A673 (cell line): ENCODE data around the gene CEND1. TPM values are rescaled to one million over a fixed set of nuclear protein-coding genes. Genes with fewer than 3 reads are reported as not detected.

Experiments used
- BruUV-seq: library from RNA; stranded (reverse); fragments of 400-500 nt; replicated peaks from 2 replicates; lab custom pipeline; 2021; lab: Mats Ljungman, UMichigan
- CTCF ChIA-PET: fragments of 300-600 bp; sonication (Branson Sonifier 250); formaldehyde crosslinking; loops from one replicate; lab custom pipeline; 2022; ENCODE audit warnings: antibody characterized with exemption; lab: Charles Lee
- POLR2A ChIA-PET: fragments of 300-600 bp; sonication (Branson Sonifier 250); formaldehyde crosslinking; loops from one replicate; lab custom pipeline; 2022; ENCODE audit warnings: antibody characterized with exemption; ENCODE audit not compliant: low non-redundant PET; lab: Charles Lee
- DNase-seq: peaks from one replicate; pipeline ENCODE4 v3.0.0-alpha.2; 2015; ENCODE audit warnings: low spot score
- H3K27ac ChIP-seq: fragments of 200-600 bp; sonication (generic); 2 replicates; pipeline ENCODE4 v1.5.1; 2016; ENCODE audit warnings: mixed run types, low read depth, mild to moderate bottlenecking, mixed read lengths, antibody characterized with exemption, low read length; ENCODE audit not compliant: poor library complexity, severe bottlenecking
- H3K27me3 ChIP-seq: fragments of 200-600 bp; sonication (generic); replicated peaks from 2 replicates; pipeline ENCODE4 v1.6.1; 2017; ENCODE audit warnings: mixed run types, low read depth, mild to moderate bottlenecking, mixed read lengths, antibody characterized with exemption, low read length; ENCODE audit not compliant: insufficient read depth, poor library complexity
- H3K36me3 ChIP-seq: fragments of 200-600 bp; sonication (generic); 2 replicates; pipeline ENCODE4 v1.6.1; 2016; ENCODE audit warnings: mixed run types, mild to moderate bottlenecking, mixed read lengths, antibody characterized with exemption, low read length; ENCODE audit not compliant: insufficient read depth, poor library complexity, severe bottlenecking
- H3K4me1 ChIP-seq: fragments of 200-600 bp; sonication (generic); 2 replicates; pipeline ENCODE4 v1.6.1; 2017; ENCODE audit warnings: mixed run types, mild to moderate bottlenecking, mixed read lengths, antibody characterized with exemption, low read length; ENCODE audit not compliant: insufficient read depth, poor library complexity, severe bottlenecking
- H3K4me3 ChIP-seq: fragments of 200-600 bp; sonication (generic); 2 replicates; pipeline ENCODE4 v1.5.1; 2016; ENCODE audit warnings: low read depth, mixed run types, mild to moderate bottlenecking, mixed read lengths, low read length; ENCODE audit not compliant: poor library complexity, severe bottlenecking
- H3K9me3 ChIP-seq: fragments of 200-600 bp; sonication (generic); 2 replicates; pipeline ENCODE4 v1.6.1; 2016; ENCODE audit warnings: mixed run types, low read depth, mild to moderate bottlenecking, mixed read lengths, antibody characterized with exemption, low read length; ENCODE audit not compliant: poor library complexity, severe bottlenecking
- EZH2 ChIP-seq: fragments of 200-600 bp; sonication (generic); IDR thresholded peaks from 2 replicates; pipeline ENCODE4 v1.6.1; 2017; ENCODE audit warnings: borderline replicate concordance, low read depth, mild to moderate bottlenecking, mixed read lengths, antibody characterized with exemption, low read length; ENCODE audit not compliant: poor library complexity, severe bottlenecking
- intact Hi-C: fragments of 100-400 bp; cut with micrococcal nuclease; formaldehyde crosslinking; loops from one replicate; pipeline ENCODE4 v1.10.0; 2022; ENCODE audit not compliant: unreplicated experiment
- total RNA-seq: library from RNA; stranded (reverse); gene quantifications from 2 replicates; pipeline ENCODE4 v1.2.3, GENCODE V29; 2021
- TF ChIP-seq, protein P1 (sequence below): fragments of 300-800, 200-600 bp; sonication (generic); conservative IDR thresholded peaks from 2 replicates; pipeline ENCODE4 v1.5.1; 2017; ENCODE audit warnings: low read depth, mild to moderate bottlenecking, antibody characterized with exemption, low read length, moderate library complexity, mixed read lengths

Gene CEND1
- total RNA-seq, 1 experiment from 2014 or later: 0.52 TPM

DNA sequence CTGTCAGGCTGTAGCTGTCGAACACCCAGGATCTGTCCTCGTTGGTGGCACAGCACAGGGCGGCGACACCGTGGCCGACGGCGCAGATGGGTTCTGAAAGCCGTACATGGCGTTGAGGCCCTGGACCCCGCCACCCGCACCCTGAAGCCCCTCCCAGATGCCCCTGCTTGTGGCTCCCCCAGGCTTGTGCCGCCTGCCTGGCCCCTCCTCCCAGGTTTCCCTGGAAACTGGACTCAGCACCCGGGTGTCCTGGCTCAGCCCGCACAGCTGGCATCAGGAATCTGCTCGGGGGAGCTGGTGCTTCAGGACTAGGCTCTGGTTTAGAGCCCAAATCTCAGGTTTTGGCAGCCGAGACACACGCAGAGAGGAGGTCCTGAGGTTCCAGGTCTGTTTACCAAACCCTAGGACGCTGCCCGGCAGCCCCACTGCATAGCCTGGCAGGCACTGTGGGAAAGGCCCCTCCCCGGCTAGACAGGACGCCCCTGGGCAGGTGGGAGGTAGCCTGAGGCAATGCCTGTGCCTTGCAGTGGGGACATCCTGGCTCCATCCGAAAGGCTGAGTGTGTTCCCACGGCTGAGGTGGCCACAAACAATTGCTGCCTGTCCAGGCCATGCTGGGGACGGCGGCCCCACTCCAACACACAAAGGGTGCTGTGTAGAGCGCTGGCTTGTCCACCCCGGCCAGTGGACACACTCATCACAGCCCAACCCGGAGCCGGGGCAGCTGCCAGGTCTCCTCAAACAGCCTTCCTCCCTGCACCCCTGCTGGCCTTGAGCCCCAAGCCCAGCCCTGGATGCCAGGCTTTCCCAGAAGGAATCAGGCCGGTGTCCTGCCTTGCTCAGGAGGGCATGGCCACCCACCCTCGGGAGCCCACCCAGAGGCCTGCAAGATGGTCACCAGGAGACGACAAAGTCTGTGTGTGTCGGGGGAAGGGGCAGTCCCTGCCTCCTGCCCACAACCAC lies 17.2 kb downstream of the CEND1 start:
- peaks cover 27% of the 10 kb centered on the region for H3K36me3 ChIP-seq
- peaks cover 9% of the 10 kb centered on the region for H3K4me1 ChIP-seq
- no TSS peak for BruUV-seq
- H3K27me3 ChIP-seq: no peaks in the 10 kb centered on the region
- no peak overlapping the region for H3K27ac ChIP-seq
- TF ChIP-seq EZH2: no peak
- TF ChIP-seq, protein P1, sequence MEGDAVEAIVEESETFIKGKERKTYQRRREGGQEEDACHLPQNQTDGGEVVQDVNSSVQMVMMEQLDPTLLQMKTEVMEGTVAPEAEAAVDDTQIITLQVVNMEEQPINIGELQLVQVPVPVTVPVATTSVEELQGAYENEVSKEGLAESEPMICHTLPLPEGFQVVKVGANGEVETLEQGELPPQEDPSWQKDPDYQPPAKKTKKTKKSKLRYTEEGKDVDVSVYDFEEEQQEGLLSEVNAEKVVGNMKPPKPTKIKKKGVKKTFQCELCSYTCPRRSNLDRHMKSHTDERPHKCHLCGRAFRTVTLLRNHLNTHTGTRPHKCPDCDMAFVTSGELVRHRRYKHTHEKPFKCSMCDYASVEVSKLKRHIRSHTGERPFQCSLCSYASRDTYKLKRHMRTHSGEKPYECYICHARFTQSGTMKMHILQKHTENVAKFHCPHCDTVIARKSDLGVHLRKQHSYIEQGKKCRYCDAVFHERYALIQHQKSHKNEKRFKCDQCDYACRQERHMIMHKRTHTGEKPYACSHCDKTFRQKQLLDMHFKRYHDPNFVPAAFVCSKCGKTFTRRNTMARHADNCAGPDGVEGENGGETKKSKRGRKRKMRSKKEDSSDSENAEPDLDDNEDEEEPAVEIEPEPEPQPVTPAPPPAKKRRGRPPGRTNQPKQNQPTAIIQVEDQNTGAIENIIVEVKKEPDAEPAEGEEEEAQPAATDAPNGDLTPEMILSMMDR: no peak
- ChIA-PET CTCF (no interaction called here), POLR2A (no interaction called here)
- H3K9me3 ChIP-seq: no peaks in the 10 kb centered on the region
- no peak overlapping the region for H3K4me3 ChIP-seq
- intact Hi-C loops: no loop called here
- no peak for DNase-seq

DNA sequence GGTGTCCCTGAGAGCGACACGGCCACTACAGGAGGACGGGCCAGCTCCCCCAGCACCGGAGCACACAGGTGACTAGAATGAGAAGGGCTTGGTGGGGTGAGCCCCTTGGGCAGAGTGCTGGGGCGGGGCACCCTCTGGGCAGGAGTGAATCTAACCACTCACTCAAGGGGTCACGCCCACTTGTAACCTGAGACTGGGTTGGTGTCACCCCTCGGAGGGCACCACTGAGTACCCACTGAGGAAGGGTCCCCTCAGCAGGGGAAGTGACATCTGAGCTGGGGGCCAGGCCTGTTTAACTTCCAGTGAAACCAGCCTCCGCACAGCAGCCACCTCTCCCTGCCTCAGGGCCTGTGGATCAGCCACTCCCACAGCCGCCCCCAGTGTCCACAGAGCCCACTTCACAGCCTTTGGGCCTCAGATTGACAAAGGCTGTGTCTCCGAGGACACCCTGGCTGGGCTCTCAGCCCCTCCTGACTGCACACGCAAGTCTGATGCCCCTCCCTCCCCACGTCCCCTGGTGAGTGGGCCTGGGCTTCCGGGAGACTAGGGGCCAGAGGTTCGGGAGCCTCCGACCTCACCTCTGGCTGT lies 18.2 kb downstream of the CEND1 start:
- Histone ChIP-seq H3K27ac (no peak overlapping the region), H3K9me3 (no peaks in the 10 kb centered on the region), H3K27me3 (no peaks in the 10 kb centered on the region), H3K36me3 (peaks cover 35% of the 10 kb centered on the region), H3K4me3 (no peak overlapping the region), H3K4me1 (peaks cover 9% of the 10 kb centered on the region)
- no TSS peak for BruUV-seq
- ChIA-PET CTCF (no interaction called here), POLR2A (no interaction called here)
- DNase-seq: no peak
- TF ChIP-seq EZH2: no peak
- TF ChIP-seq, protein P1: no peak
- intact Hi-C loops: no loop called here

DNA sequence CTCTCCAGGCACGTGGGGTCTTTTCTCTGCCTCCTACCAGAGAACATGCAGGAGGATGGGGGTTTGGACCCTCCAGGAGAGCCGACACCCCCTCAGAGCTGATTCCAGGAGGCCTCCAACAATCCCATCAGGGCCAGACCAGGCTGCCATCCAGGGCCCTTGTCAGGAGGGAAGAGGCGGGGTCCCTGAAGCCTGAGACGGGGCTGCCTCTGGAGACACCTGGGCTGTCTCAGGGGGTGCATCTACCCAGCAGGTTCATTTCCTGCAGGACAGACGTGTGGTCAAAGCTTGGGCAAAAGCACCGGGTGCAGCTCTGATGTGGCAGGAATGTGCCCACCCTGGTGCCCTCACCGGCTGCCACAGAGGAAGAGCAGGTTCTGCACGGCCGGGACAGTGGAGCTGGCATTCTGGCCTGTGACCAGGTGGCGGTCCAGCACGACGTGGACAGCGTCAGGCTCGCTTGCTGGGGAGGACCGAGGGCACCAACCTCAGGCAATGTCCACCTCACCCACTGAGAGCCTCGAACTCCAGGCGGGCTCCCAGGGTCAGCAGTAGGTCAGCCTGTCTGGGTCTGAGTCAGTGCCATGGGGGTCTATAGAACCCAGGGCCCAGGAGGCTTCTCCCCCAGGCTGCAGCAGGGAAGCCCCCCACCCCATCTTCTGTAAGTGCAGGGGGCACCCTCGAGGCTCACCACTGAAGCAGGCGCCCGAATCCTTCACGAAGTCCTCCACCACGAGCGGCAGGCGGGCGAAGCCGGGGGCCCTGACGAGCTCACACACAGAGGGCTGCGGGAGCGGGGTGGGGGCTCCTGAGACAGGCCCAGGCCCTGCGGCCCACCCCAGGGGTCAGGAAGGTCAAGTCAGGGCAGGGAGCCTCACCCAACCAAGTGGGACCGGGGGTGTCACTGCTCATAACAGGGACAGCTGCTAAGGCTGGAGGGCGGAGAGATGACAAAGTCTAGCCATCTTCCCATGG lies 19.0 kb downstream of the CEND1 start:
- ChIA-PET CTCF (no interaction called here), POLR2A (no interaction called here)

More for the DNA sequence above, 19.0 kb downstream of the CEND1 start:
- Histone ChIP-seq H3K4me1 (peaks cover 9% of the 10 kb centered on the region), H3K27me3 (no peaks in the 10 kb centered on the region), H3K36me3 (peaks cover 43% of the 10 kb centered on the region), H3K9me3 (no peaks in the 10 kb centered on the region), H3K4me3 (no peak overlapping the region), H3K27ac (no peak overlapping the region)
- DNase-seq: no peak
- intact Hi-C loops: no loop called here
- TF ChIP-seq, protein P1: no peak
- TF ChIP-seq EZH2: no peak
- no TSS peak for BruUV-seq
